H1 (cell line): ENCODE measurements around the gene ARCN1. TPM values are rescaled to one million over a fixed set of nuclear protein-coding genes. Genes with fewer than 3 reads are reported as not detected.

Experiments used
- CTCF ChIA-PET: fragments of 300-600 bp; sonication (Branson Sonifier 250); formaldehyde crosslinking; loops from one replicate; lab custom pipeline; 2021; ENCODE audit not compliant: partially characterized antibody; lab: Charles Lee
- POLR2A ChIA-PET: fragments of 300-600 bp; sonication (Branson Sonifier 250); formaldehyde crosslinking; loops from one replicate; lab custom pipeline; 2021; ENCODE audit warnings: inconsistent platforms; ENCODE audit not compliant: partially characterized antibody; lab: Charles Lee
- DNase-seq, 2 experiments: peaks; one replicate each; pipeline versions ENCODE4 v3.0.0 to v3.0.0-alpha.2; 2010 to 2022; ENCODE audit warnings: low spot score in 2 of 2, low read depth in 1 of 2, mixed read lengths in 1 of 2
- FAIRE-seq: peaks from 2 replicates; lab custom pipeline; 2011; peaks lifted over from hg19 to GRCh38; lab: Jason Lieb, UNC
- H2AFZ ChIP-seq: 2 replicates; pipeline ENCODE4 v1.8.1; 2012; ENCODE audit warnings: low read length, inconsistent platforms
- H2AK5ac ChIP-seq: 2 replicates; pipeline ENCODE4 v1.6.1; 2013; ENCODE audit warnings: low read depth, low read length
- H2BK120ac ChIP-seq: replicated peaks from 2 replicates; pipeline ENCODE3; 2013; ENCODE audit warnings: low read depth, low read length, inconsistent platforms
- H2BK12ac ChIP-seq: 2 replicates; pipeline ENCODE4 v1.6.1; 2013; ENCODE audit warnings: low read depth, low read length
- H2BK15ac ChIP-seq: 2 replicates; pipeline ENCODE4 v1.6.1; 2013; ENCODE audit warnings: low read length
- H2BK20ac ChIP-seq: 2 replicates; pipeline ENCODE4 v1.6.1; 2013; ENCODE audit warnings: low read length
- H2BK5ac ChIP-seq: 2 replicates; pipeline ENCODE4 v1.6.1; 2013; ENCODE audit warnings: low read depth, low read length
- H3K14ac ChIP-seq: 2 replicates; pipeline ENCODE4 v1.6.1; 2013; ENCODE audit warnings: inconsistent platforms; ENCODE audit not compliant: insufficient read length
- H3K18ac ChIP-seq: 2 replicates; pipeline ENCODE4 v1.6.1; 2013; ENCODE audit warnings: low read length; ENCODE audit errors: extremely low read depth
- H3K23ac ChIP-seq: 2 replicates; pipeline ENCODE4 v1.6.1; 2013; ENCODE audit warnings: inconsistent platforms; ENCODE audit not compliant: insufficient read length
- H3K23me2 ChIP-seq: 2 replicates; pipeline ENCODE4 v1.6.1; 2013; ENCODE audit warnings: low read depth, low read length
- H3K27ac ChIP-seq: 2 replicates; pipeline ENCODE4 v1.6.1; 2011; ENCODE audit warnings: low read depth, low read length, inconsistent platforms
- H3K27me3 ChIP-seq, 4 experiments: replicated peaks in 1 of 4; 1 replicate in 1 of 4; 2 replicates in 3 of 4; pipeline versions ENCODE4 v1.6.1 to v1.8.1; 2011 to 2013; ENCODE audit warnings: low read length in 3 of 4, mild to moderate bottlenecking in 3 of 4, inconsistent platforms in 2 of 4, mixed read lengths in 2 of 4, moderate library complexity in 1 of 4; ENCODE audit not compliant: control insufficient read depth in 3 of 4, insufficient read depth in 3 of 4; ENCODE audit errors: extremely low read depth in 1 of 4
- H3K36me3 ChIP-seq, 4 experiments: 2 replicates each; pipeline versions ENCODE4 v1.6.1 to v1.8.1; 2011 to 2013; ENCODE audit warnings: mild to moderate bottlenecking in 4 of 4, low read length in 3 of 4, moderate library complexity in 2 of 4, control low read depth in 1 of 4, inconsistent platforms in 1 of 4; ENCODE audit not compliant: insufficient read depth in 4 of 4, control insufficient read depth in 2 of 4
- H3K4ac ChIP-seq: replicated peaks from 2 replicates; pipeline ENCODE3; 2013; ENCODE audit warnings: low read length, low read depth, mixed read lengths, inconsistent platforms; ENCODE audit not compliant: insufficient read length
- H3K4me1 ChIP-seq, 4 experiments: replicated peaks in 1 of 4; 1 replicate in 1 of 4; 2 replicates in 3 of 4; pipeline versions ENCODE4 v1.6.1 to v1.8.1; 2011 to 2013; ENCODE audit warnings: low read length in 3 of 4, inconsistent platforms in 2 of 4, mixed read lengths in 1 of 4; ENCODE audit not compliant: insufficient read depth in 4 of 4, control insufficient read depth in 3 of 4
- H3K4me2 ChIP-seq, 2 experiments: 2 replicates each; pipeline versions ENCODE4 v1.6.1 to v1.8.1; 2011 to 2013; ENCODE audit warnings: low read depth in 2 of 2, low read length in 2 of 2, control low read depth in 1 of 2, inconsistent platforms in 1 of 2, mild to moderate bottlenecking in 1 of 2; ENCODE audit not compliant: insufficient read depth in 1 of 2
- H3K4me3 ChIP-seq, 4 experiments: fragments of 200-600, 300-600 bp in 1 of 4; sonication (generic), shearing (Covaris generic), sonication (Bioruptor Twin) in 1 of 4; 2 replicates each; pipeline versions ENCODE4 v1.5.1 to v1.8.1; 2011 to 2016; ENCODE audit warnings: low read length in 4 of 4, low read depth in 3 of 4, control low read depth in 2 of 4, inconsistent platforms in 2 of 4, mild to moderate bottlenecking in 2 of 4, mixed read lengths in 1 of 4, moderate library complexity in 1 of 4; ENCODE audit not compliant: insufficient read depth in 2 of 4; ENCODE audit errors: extremely low read depth in 1 of 4
- H3K56ac ChIP-seq: replicated peaks from 2 replicates; pipeline ENCODE3; 2013; ENCODE audit warnings: low read depth, mild to moderate bottlenecking, mixed read lengths, low read length, inconsistent platforms; ENCODE audit not compliant: insufficient read length
- H3K79me1 ChIP-seq: 2 replicates; pipeline ENCODE4 v1.6.1; 2013; ENCODE audit warnings: low read depth, low read length, control low read depth
- H3K79me2 ChIP-seq, 2 experiments: 2 replicates each; pipeline versions ENCODE4 v1.6.1 to v1.8.1; 2012 to 2013; ENCODE audit warnings: low read length in 2 of 2, mild to moderate bottlenecking in 2 of 2, inconsistent platforms in 1 of 2; ENCODE audit not compliant: insufficient read depth in 2 of 2, control insufficient read depth in 1 of 2
- H3K9ac ChIP-seq, 4 experiments: replicated peaks in 1 of 4; 1 replicate in 1 of 4; 2 replicates in 3 of 4; pipeline versions ENCODE4 v1.6.1 to v1.8.1; 2011 to 2013; ENCODE audit warnings: low read depth in 3 of 4, low read length in 3 of 4, control low read depth in 2 of 4, mild to moderate bottlenecking in 2 of 4, moderate library complexity in 2 of 4, inconsistent platforms in 1 of 4; ENCODE audit errors: extremely low read depth in 1 of 4
- H3K9me3 ChIP-seq, 2 experiments: 2 replicates each; pipeline versions ENCODE4 v1.6.1 to v1.8.1; 2012 to 2013; ENCODE audit warnings: mild to moderate bottlenecking in 2 of 2, moderate library complexity in 2 of 2, control low read depth in 1 of 2, inconsistent platforms in 1 of 2, low read depth in 1 of 2, low read length in 1 of 2, mixed read lengths in 1 of 2; ENCODE audit not compliant: insufficient read depth in 2 of 2
- H4K20me1 ChIP-seq, 2 experiments: replicated peaks in 1 of 2; 2 replicates each; pipeline versions ENCODE3 to v1.8.1; 2011 to 2013; ENCODE audit warnings: inconsistent platforms in 2 of 2, low read length in 2 of 2, mild to moderate bottlenecking in 1 of 2; ENCODE audit not compliant: insufficient read depth in 2 of 2, control insufficient read depth in 1 of 2
- H4K5ac ChIP-seq: 2 replicates; pipeline ENCODE4 v1.6.1; 2013; ENCODE audit warnings: low read length, low read depth, mixed read lengths, inconsistent platforms; ENCODE audit not compliant: insufficient read length
- H4K8ac ChIP-seq: 2 replicates; pipeline ENCODE4 v1.8.0; 2013; ENCODE audit warnings: mild to moderate bottlenecking, moderate library complexity, low read length, inconsistent platforms; ENCODE audit not compliant: insufficient read depth; ENCODE audit errors: extremely low read depth
- H4K91ac ChIP-seq: replicated peaks from 2 replicates; pipeline ENCODE3; 2013; ENCODE audit warnings: low read length, mixed read lengths, inconsistent platforms; ENCODE audit not compliant: insufficient read length
- BCL11A ChIP-seq, 2 experiments: IDR thresholded peaks; one replicate each; pipeline ENCODE4 v1.6.1; 2011; ENCODE audit warnings: low read depth in 2 of 2, low read length in 2 of 2, mild to moderate bottlenecking in 2 of 2
- CEBPB ChIP-seq: IDR thresholded peaks from 2 replicates; pipeline ENCODE4 v1.6.1; 2012; ENCODE audit warnings: low read depth, low read length
- FOSL1 ChIP-seq: IDR thresholded peaks from 2 replicates; pipeline ENCODE4 v1.6.1; 2011; ENCODE audit warnings: mild to moderate bottlenecking, low read depth, low read length, moderate library complexity; ENCODE audit not compliant: insufficient read depth
- HDAC2 ChIP-seq, 2 experiments: fragments of 300-600 bp in 1 of 2; sonication (generic) in 1 of 2; IDR thresholded peaks; 2 replicates each; pipeline ENCODE4 v1.6.1; 2011 to 2012; ENCODE audit warnings: low read depth in 2 of 2, low read length in 2 of 2, mild to moderate bottlenecking in 2 of 2, moderate library complexity in 2 of 2, borderline replicate concordance in 1 of 2, inconsistent platforms in 1 of 2
- JUND ChIP-seq: IDR thresholded peaks from 2 replicates; pipeline ENCODE4 v1.6.1; 2011; ENCODE audit warnings: mild to moderate bottlenecking, improper control_type of control experiment, low read length
- KDM1A ChIP-seq: fragments of 200-600, 300-600 bp; sonication (generic); IDR thresholded peaks from 2 replicates; pipeline ENCODE4 v1.7.1; 2016; ENCODE audit warnings: mild to moderate bottlenecking, low read length, borderline replicate concordance
- POLR2AphosphoS5 ChIP-seq: IDR thresholded peaks from 2 replicates; pipeline ENCODE4 v1.6.1; 2011; ENCODE audit warnings: low read depth, low read length
- POU5F1 ChIP-seq: IDR thresholded peaks from 2 replicates; pipeline ENCODE4 v1.6.1; 2011; ENCODE audit warnings: low read depth, mild to moderate bottlenecking, low read length, moderate library complexity
- SP2 ChIP-seq: IDR thresholded peaks from 2 replicates; pipeline ENCODE4 v1.6.1; 2012; ENCODE audit warnings: mild to moderate bottlenecking, low read length, inconsistent platforms
- SP4 ChIP-seq: IDR thresholded peaks from 2 replicates; pipeline ENCODE4 v1.6.1; 2012; ENCODE audit warnings: low read length, inconsistent platforms
- TEAD4 ChIP-seq: IDR thresholded peaks from 2 replicates; pipeline ENCODE4 v1.6.1; 2012; ENCODE audit warnings: low read depth, low read length, inconsistent platforms, mixed read lengths
- whole genome bisulfite sequencing, 2 experiments: shearing (Covaris generic) in 1 of 2; methylation state at CpG; one replicate each; pipeline versions ENCODE4 v1.1.6 to v1.1.7; 2013 to 2015; ENCODE audit warnings: low lambda C conversion rate in 2 of 2, mixed read lengths in 2 of 2, inconsistent platforms in 1 of 2, low coverage in 1 of 2, missing lambda C conversion rate in 1 of 2; ENCODE audit not compliant: insufficient replicate concordance in 2 of 2, insufficient coverage in 1 of 2, insufficient read length in 1 of 2; ENCODE audit errors: extremely low coverage in 1 of 2, missing lambda C conversion rate in 1 of 2; 5-methylcytosine and 5-hydroxymethylcytosine counted together
- polyA plus RNA-seq, 7 experiments: library from polyadenylated mRNA; depleted of rRNA in 3 of 7; stranded (reverse) in 5 of 7; unstranded in 2 of 7; fragments of >200 nt in 5 of 7; fragments of 200-250 nt in 2 of 7; gene quantifications; 1 replicate in 5 of 7; 2 replicates in 1 of 7; 4 replicates in 1 of 7; pipeline versions ENCODE4 v1.2.1 to v1.2.3, GENCODE V29; 2011 to 2013; ENCODE audit warnings: missing spikeins in 2 of 7, mixed read lengths in 2 of 7
- total RNA-seq: library from RNA; stranded (reverse); fragmentation: NEBNext Ultra II Directional; extraction: Animal tissue kit (Norgen Biotek cat#: 25700); gene quantifications from 2 replicates; pipeline ENCODE4 v1.2.1, GENCODE V29; 2021
- TF ChIP-seq, protein P1 (sequence below), 3 experiments: IDR thresholded peaks; 1 replicate in 2 of 3; 2 replicates in 1 of 3; pipeline versions ENCODE4 v1.5.1 to v1.6.1; 2011; ENCODE audit warnings: low read length in 3 of 3, mild to moderate bottlenecking in 3 of 3, inconsistent platforms in 2 of 3, low read depth in 1 of 3, moderate library complexity in 1 of 3; ENCODE audit not compliant: insufficient read depth in 1 of 3; ENCODE audit errors: control extremely low read depth in 1 of 3

The ARCN1 gene
- total and polyA plus RNA-seq, 2 of the 8 experiments (the other 6 are each of a cell fraction or from before 2014, with no cell fraction given): 132 to 146 TPM

DNA sequence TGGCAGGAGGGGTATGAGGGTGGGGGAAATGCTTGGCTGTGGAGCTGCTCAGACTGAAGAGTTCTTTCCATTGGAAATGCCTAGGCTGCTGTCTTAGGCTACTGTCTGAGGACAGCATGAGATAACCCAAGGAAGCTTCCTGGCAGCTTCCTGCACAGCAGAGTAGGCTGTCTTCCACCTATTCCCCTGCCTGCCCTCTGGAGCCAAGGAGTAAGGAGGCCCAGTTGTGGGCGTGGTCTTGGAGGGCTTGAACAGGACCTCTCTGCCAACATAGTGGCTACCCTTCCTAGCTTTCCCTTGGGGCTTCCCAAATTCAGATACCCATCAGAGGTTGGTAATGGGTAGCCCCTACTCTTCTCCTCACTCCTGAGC, 61.1 kb downstream of the ARCN1 start:
- Histone ChIP-seq H3K79me2 (no peaks in the 10 kb centered on the region), H3K23me2 (peaks cover 9% of the 10 kb centered on the region; the same call in 1 of the 2 replicates), H3K14ac (no peak overlapping the region), H3K4me3 (no peak overlapping the region), H2BK20ac (no peak overlapping the region), H3K4me1 (peaks cover 16 to 23% (median 19%) of the 10 kb centered on the region in 4 experiments), H4K5ac (no peak overlapping the region), H2AK5ac (no peak overlapping the region), H3K27me3 (no peaks in the 10 kb centered on the region), H4K91ac (no peak overlapping the region), H2BK120ac (peak overlapping the region; percentile 21), H4K8ac (no peak overlapping the region), H3K23ac (no peak overlapping the region), H2AFZ (no peak overlapping the region), H2BK15ac (no peak overlapping the region), H2BK12ac (0 out of 2 replicates have a peak overlapping the region, but pooled peaks have one; percentile 68), H4K20me1 (peaks cover 0 to 22% of the 10 kb centered on the region in 2 experiments), H3K79me1 (peaks cover 3% of the 10 kb centered on the region), H3K4ac (peak overlapping the region; percentile 71), H3K56ac (no peak overlapping the region), H3K4me2 (no peak overlapping the region; a peak in 1 of 4 replicates), H3K18ac (no peak overlapping the region), H2BK5ac (no peak overlapping the region), H3K27ac (no peak overlapping the region), H3K9me3 (no peaks in the 10 kb centered on the region), H3K9ac (no peak overlapping the region), H3K36me3 (peaks cover 2 to 30% (median 15%) of the 10 kb centered on the region in 4 experiments; a peak in 6 of 8 replicates)
- WGBS, 2 experiments: 91% methylated on average over 1 of the region's 1 CpG; no CpG with 5 or more reads in 1 of the 2 experiments
- DNase-seq (no peak), FAIRE-seq (no peak)
- CTCF ChIA-PET: interaction anchor here (1.1 to 19.1 kb wide), 5 partner anchors 12 to 453 kb away, joined by 3 to 435 read pairs (median 57); partner anchors contain the start of gene PHLDB1
- POLR2A ChIA-PET: interaction anchor here (2.1 to 25.8 kb wide), 4 partner anchors 13 to 282 kb away, joined by 4 to 574 read pairs (median 171); partner anchors contain the start of gene PHLDB1
- TF ChIP-seq BCL11A (IDR thresholded peaks at IDR 0.05; ENCODE audit: low read depth in 2 of 2, low read length in 2 of 2) (no peak), SP4 (no peak), POLR2AphosphoS5 (no peak), FOSL1 (no peak), SP2 (no peak), KDM1A (no peak), TEAD4 (no peak), HDAC2 (IDR thresholded peaks at IDR 0.05; ENCODE audit: borderline replicate concordance in 1 of 2, low read depth in 2 of 2, low read length in 2 of 2) (no peak), CEBPB (no peak), JUND (no peak), POU5F1 (no peak)
- TF ChIP-seq, protein P1, sequence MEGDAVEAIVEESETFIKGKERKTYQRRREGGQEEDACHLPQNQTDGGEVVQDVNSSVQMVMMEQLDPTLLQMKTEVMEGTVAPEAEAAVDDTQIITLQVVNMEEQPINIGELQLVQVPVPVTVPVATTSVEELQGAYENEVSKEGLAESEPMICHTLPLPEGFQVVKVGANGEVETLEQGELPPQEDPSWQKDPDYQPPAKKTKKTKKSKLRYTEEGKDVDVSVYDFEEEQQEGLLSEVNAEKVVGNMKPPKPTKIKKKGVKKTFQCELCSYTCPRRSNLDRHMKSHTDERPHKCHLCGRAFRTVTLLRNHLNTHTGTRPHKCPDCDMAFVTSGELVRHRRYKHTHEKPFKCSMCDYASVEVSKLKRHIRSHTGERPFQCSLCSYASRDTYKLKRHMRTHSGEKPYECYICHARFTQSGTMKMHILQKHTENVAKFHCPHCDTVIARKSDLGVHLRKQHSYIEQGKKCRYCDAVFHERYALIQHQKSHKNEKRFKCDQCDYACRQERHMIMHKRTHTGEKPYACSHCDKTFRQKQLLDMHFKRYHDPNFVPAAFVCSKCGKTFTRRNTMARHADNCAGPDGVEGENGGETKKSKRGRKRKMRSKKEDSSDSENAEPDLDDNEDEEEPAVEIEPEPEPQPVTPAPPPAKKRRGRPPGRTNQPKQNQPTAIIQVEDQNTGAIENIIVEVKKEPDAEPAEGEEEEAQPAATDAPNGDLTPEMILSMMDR (IDR thresholded peaks at IDR 0.05; ENCODE audit: control extremely low read depth in 1 of 3, insufficient read depth in 1 of 3, low read depth in 1 of 3, low read length in 3 of 3): no peak
